Measurements from ENCODE around the gene CDCP2. TPM values are rescaled to one million over a fixed set of nuclear protein-coding genes. Genes with fewer than 3 reads are reported as not detected.

Gene CDCP2
- total RNA-seq, 1 experiment from 2014 or later: not detected

DNA sequence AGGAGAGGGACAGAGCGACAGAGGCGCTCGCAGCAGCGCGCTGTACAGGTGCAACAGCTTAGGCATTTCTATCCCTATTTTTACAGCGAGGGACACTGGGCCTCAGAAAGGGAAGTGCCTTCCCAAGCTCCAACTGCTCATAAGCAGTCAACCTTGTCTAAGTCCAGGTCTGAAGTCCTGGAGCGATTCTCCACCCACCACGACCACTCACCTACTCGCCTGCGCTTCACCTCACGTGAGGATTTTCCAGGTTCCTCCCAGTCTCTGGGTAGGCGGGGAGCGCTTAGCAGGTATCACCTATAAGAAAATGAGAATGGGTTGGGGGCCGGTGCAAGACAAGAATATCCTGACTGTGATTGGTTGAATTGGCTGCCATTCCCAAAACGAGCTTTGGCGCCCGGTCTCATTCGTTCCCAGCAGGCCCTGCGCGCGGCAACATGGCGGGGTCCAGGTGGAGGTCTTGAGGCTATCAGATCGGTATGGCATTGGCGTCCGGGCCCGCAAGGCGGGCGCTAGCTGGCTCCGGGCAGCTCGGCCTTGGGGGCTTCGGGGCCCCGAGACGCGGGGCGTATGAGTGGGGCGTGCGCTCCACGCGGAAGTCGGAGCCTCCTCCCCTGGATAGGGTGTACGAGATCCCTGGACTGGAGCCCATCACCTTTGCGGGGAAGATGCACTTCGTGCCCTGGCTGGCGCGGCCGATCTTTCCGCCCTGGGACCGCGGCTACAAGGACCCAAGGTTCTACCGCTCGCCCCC lies 47.1 kb upstream of the CDCP2 start, which contains the start of the genes CYB5RL and MRPL37 (continued):
- TF ChIP-seq CREM (CRISPR knock-in tag; IDR thresholded peaks at IDR 0.05) (peak; percentile 62), SP1 (CRISPR knock-in tag; conservative IDR thresholded peaks at IDR 0.05) (peak; percentile 18; the same call in 1 of the 2 replicates), SMAD3 (CRISPR knock-in tag; IDR thresholded peaks at IDR 0.05; ENCODE audit: borderline replicate concordance) (no peak), ZNF232 (CRISPR knock-in tag; IDR thresholded peaks at IDR 0.05) (peak; percentile 9; the same call in 1 of the 2 replicates)
- TF ChIP-seq, protein P1, sequence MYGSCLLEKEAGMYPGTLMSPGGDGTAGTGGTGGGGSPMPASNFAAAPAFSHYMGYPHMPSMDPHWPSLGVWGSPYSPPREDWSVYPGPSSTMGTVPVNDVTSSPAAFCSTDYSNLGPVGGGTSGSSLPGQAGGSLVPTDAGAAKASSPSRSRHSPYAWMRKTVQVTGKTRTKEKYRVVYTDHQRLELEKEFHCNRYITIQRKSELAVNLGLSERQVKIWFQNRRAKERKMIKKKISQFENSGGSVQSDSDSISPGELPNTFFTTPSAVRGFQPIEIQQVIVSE (CRISPR knock-in tag; IDR thresholded peaks at IDR 0.05; ENCODE audit: borderline replicate concordance): no peak
- TF ChIP-seq, protein P2, sequence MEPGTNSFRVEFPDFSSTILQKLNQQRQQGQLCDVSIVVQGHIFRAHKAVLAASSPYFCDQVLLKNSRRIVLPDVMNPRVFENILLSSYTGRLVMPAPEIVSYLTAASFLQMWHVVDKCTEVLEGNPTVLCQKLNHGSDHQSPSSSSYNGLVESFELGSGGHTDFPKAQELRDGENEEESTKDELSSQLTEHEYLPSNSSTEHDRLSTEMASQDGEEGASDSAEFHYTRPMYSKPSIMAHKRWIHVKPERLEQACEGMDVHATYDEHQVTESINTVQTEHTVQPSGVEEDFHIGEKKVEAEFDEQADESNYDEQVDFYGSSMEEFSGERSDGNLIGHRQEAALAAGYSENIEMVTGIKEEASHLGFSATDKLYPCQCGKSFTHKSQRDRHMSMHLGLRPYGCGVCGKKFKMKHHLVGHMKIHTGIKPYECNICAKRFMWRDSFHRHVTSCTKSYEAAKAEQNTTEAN (CRISPR knock-in tag; IDR thresholded peaks at IDR 0.05): no peak
- TF ChIP-seq, protein P3, sequence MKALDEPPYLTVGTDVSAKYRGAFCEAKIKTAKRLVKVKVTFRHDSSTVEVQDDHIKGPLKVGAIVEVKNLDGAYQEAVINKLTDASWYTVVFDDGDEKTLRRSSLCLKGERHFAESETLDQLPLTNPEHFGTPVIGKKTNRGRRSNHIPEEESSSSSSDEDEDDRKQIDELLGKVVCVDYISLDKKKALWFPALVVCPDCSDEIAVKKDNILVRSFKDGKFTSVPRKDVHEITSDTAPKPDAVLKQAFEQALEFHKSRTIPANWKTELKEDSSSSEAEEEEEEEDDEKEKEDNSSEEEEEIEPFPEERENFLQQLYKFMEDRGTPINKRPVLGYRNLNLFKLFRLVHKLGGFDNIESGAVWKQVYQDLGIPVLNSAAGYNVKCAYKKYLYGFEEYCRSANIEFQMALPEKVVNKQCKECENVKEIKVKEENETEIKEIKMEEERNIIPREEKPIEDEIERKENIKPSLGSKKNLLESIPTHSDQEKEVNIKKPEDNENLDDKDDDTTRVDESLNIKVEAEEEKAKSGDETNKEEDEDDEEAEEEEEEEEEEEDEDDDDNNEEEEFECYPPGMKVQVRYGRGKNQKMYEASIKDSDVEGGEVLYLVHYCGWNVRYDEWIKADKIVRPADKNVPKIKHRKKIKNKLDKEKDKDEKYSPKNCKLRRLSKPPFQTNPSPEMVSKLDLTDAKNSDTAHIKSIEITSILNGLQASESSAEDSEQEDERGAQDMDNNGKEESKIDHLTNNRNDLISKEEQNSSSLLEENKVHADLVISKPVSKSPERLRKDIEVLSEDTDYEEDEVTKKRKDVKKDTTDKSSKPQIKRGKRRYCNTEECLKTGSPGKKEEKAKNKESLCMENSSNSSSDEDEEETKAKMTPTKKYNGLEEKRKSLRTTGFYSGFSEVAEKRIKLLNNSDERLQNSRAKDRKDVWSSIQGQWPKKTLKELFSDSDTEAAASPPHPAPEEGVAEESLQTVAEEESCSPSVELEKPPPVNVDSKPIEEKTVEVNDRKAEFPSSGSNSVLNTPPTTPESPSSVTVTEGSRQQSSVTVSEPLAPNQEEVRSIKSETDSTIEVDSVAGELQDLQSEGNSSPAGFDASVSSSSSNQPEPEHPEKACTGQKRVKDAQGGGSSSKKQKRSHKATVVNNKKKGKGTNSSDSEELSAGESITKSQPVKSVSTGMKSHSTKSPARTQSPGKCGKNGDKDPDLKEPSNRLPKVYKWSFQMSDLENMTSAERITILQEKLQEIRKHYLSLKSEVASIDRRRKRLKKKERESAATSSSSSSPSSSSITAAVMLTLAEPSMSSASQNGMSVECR (CRISPR knock-in tag; IDR thresholded peaks at IDR 0.05; ENCODE audit: borderline replicate concordance): peak; percentile 78; the same call in 1 of the 2 replicates
- TF ChIP-seq, protein P4, sequence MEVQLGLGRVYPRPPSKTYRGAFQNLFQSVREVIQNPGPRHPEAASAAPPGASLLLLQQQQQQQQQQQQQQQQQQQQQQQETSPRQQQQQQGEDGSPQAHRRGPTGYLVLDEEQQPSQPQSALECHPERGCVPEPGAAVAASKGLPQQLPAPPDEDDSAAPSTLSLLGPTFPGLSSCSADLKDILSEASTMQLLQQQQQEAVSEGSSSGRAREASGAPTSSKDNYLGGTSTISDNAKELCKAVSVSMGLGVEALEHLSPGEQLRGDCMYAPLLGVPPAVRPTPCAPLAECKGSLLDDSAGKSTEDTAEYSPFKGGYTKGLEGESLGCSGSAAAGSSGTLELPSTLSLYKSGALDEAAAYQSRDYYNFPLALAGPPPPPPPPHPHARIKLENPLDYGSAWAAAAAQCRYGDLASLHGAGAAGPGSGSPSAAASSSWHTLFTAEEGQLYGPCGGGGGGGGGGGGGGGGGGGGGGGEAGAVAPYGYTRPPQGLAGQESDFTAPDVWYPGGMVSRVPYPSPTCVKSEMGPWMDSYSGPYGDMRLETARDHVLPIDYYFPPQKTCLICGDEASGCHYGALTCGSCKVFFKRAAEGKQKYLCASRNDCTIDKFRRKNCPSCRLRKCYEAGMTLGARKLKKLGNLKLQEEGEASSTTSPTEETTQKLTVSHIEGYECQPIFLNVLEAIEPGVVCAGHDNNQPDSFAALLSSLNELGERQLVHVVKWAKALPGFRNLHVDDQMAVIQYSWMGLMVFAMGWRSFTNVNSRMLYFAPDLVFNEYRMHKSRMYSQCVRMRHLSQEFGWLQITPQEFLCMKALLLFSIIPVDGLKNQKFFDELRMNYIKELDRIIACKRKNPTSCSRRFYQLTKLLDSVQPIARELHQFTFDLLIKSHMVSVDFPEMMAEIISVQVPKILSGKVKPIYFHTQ (CRISPR knock-in tag; IDR thresholded peaks at IDR 0.05): no peak

DNA sequence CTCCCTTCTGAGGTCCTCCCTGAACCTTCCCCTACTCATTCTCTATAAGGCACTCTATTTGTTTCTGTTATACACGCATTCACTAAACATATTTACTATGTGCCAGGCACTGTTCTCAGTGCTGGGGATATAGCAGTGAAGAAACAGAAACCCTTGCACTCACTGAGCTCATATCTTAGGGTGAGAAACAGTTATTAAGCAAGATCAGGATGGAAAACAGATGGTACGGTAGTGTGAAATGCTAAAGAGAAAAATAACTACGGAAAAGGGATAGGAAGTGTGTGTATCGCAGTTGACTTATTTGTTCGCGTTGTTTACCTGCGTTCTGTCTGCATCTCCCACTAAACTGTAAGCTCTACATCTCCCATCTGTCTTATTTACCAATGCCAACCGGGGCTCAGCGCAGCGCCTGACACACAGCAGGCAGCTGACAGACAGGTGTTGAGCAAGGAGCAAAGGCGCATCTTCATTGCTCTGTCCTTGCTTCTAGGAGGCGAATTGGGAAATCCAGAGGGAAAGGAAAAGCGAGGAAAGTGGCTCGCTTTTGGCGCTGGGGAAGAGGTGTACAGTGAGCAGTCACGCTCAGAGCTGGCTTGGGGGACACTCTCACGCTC lies 46.5 kb upstream of the CDCP2 start:
- POLR2A ChIA-PET: interaction anchor here (0.5 to 1.5 kb wide), 3 partner anchors 113 to 208 kb away, joined by 3 to 5 read pairs (median 4); partner anchors contain the start of gene SSBP3
- DNase-seq (ENCODE audit: low spot score) (no peak), ATAC-seq (peak; percentile 6)
- H3K4me3 Mint-ChIP-seq: peak overlapping the region; percentile 86
- H3K27me3 Mint-ChIP-seq (ENCODE audit: low read depth): no peaks in the 10 kb centered on the region
- peaks cover 17% of the 10 kb centered on the region for H3K4me1 Mint-ChIP-seq
- peak overlapping the region; percentile 39; the same call in 1 of the 2 replicates for H3K27ac Mint-ChIP-seq
- H3K9me3 Mint-ChIP-seq: no peaks in the 10 kb centered on the region
- H3K36me3 Mint-ChIP-seq: peaks cover 7% of the 10 kb centered on the region
- CTCF ChIA-PET: interaction anchor here (1.0 to 3.5 kb wide), 6 partner anchors 18 to 207 kb away, joined by 3 to 25 read pairs (median 6); no protein-coding TSS in a partner anchor
- TF ChIP-seq, protein P5, sequence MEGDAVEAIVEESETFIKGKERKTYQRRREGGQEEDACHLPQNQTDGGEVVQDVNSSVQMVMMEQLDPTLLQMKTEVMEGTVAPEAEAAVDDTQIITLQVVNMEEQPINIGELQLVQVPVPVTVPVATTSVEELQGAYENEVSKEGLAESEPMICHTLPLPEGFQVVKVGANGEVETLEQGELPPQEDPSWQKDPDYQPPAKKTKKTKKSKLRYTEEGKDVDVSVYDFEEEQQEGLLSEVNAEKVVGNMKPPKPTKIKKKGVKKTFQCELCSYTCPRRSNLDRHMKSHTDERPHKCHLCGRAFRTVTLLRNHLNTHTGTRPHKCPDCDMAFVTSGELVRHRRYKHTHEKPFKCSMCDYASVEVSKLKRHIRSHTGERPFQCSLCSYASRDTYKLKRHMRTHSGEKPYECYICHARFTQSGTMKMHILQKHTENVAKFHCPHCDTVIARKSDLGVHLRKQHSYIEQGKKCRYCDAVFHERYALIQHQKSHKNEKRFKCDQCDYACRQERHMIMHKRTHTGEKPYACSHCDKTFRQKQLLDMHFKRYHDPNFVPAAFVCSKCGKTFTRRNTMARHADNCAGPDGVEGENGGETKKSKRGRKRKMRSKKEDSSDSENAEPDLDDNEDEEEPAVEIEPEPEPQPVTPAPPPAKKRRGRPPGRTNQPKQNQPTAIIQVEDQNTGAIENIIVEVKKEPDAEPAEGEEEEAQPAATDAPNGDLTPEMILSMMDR (IDR thresholded peaks at IDR 0.05): no peak
- TF ChIP-seq, protein P2 (CRISPR knock-in tag; IDR thresholded peaks at IDR 0.05): no peak
- TF ChIP-seq, protein P6, sequence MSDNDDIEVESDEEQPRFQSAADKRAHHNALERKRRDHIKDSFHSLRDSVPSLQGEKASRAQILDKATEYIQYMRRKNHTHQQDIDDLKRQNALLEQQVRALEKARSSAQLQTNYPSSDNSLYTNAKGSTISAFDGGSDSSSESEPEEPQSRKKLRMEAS (CRISPR knock-in tag; IDR thresholded peaks at IDR 0.05): no peak
- TF ChIP-seq FOXK1 (CRISPR knock-in tag; IDR thresholded peaks at IDR 0.05) (0 out of 2 replicates have a peak, but pooled peaks have one; percentile 58), ELF4 (CRISPR knock-in tag; IDR thresholded peaks at IDR 0.05; ENCODE audit: low read depth) (no peak), SMAD3 (CRISPR knock-in tag; IDR thresholded peaks at IDR 0.05; ENCODE audit: borderline replicate concordance) (no peak)
- TF ChIP-seq, protein P7, sequence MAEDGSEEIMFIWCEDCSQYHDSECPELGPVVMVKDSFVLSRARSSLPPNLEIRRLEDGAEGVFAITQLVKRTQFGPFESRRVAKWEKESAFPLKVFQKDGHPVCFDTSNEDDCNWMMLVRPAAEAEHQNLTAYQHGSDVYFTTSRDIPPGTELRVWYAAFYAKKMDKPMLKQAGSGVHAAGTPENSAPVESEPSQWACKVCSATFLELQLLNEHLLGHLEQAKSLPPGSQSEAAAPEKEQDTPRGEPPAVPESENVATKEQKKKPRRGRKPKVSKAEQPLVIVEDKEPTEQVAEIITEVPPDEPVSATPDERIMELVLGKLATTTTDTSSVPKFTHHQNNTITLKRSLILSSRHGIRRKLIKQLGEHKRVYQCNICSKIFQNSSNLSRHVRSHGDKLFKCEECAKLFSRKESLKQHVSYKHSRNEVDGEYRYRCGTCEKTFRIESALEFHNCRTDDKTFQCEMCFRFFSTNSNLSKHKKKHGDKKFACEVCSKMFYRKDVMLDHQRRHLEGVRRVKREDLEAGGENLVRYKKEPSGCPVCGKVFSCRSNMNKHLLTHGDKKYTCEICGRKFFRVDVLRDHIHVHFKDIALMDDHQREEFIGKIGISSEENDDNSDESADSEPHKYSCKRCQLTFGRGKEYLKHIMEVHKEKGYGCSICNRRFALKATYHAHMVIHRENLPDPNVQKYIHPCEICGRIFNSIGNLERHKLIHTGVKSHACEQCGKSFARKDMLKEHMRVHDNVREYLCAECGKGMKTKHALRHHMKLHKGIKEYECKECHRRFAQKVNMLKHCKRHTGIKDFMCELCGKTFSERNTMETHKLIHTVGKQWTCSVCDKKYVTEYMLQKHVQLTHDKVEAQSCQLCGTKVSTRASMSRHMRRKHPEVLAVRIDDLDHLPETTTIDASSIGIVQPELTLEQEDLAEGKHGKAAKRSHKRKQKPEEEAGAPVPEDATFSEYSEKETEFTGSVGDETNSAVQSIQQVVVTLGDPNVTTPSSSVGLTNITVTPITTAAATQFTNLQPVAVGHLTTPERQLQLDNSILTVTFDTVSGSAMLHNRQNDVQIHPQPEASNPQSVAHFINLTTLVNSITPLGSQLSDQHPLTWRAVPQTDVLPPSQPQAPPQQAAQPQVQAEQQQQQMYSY (CRISPR knock-in tag; IDR thresholded peaks at IDR 0.05): no peak
- TF ChIP-seq, protein P8, sequence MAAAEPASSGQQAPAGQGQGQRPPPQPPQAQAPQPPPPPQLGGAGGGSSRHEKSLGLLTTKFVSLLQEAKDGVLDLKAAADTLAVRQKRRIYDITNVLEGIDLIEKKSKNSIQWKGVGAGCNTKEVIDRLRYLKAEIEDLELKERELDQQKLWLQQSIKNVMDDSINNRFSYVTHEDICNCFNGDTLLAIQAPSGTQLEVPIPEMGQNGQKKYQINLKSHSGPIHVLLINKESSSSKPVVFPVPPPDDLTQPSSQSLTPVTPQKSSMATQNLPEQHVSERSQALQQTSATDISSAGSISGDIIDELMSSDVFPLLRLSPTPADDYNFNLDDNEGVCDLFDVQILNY (CRISPR knock-in tag; IDR thresholded peaks at IDR 0.05): no peak

All from WTC11 (cell line).